ENCODE measurements around the gene VAMP2.
"Not testable (repeated sequence)": the region's sequence is repeated elsewhere in the genome, so short reads cannot be mapped to it uniquely, and the experiment has no call there.

The VAMP2 gene

GRCh38 chr17:8175795-8176196 is 13.0 kb upstream of the VAMP2 start:
- DNase-seq, result no peak

GRCh38 chr17:8173871-8174322 is 11.1 kb upstream of the VAMP2 start:
- DNase-seq, result no peak

- DNase-seq, result peak; percentile 64
Observed at GRCh38 chr17:8173056-8173870, 10.5 kb upstream of the VAMP2 start.

GRCh38 chr17:8170186-8170585 is 7.4 kb upstream of the VAMP2 start:
- not testable (repeated sequence) for DNase-seq

GRCh38 chr17:8167526-8167925 is 4.8 kb upstream of the VAMP2 start:
- DNase-seq, result no peak

- DNase-seq, result no peak
Observed at GRCh38 chr17:8166731-8167130, 4.0 kb upstream of the VAMP2 start.

GRCh38 chr17:8164815-8165131 is 2.0 kb upstream of the VAMP2 start:
- no peak for DNase-seq

- peak; percentile 65 for DNase-seq
Observed at GRCh38 chr17:8163978-8164814, 1.4 kb upstream of the VAMP2 start.

DNA sequence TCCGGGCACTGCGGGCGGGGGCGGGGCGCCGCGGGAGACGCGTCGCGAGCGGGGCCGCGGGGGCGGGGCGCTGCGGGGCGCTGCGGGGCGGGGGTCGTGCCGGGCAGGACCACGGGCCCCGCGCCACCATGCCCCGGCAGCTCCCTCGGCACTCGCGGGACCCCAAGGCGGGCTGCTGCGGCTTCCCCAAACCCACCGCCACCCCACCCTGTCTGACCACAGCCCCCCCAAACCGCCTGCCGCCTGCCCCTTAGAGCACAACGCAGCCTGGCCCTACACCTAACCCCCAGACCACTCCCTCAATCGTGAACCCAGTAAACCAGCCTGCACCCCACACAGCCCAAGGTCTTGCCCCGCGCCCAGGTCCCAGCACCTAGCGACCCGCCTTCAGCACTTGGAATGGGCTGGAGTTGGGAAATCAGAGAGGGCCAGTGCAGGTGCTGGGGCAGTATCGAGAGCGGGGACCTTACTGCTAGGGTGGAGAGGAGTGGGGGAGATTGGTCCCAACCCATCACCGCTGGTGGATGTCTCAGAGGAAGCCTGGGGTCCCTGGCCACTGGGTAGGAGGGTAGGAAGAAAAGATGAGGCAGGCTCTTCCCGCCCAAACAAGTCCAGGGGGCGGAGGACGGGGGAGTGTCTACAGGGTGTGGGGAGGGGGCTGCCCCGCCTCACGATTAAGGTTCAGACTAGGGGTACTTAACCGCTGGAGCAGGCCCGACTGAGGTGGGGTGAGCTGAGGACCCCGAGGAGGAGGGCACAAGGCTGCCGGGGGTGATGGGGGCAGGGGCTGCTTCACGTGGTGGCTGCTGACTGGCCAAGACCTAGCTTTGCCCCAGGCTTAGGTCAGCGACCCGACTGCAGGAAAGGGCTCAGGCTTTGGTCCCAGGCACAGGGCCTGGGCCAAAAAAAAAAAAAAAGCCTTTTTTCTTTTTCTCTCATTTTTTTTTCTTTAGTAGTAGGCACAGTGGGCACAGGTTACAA is 539 bp upstream of the VAMP2 start:
- DNase-seq, result no peak

- no peak for DNase-seq
Observed at GRCh38 chr17:8161289-8162232, 1.2 kb downstream of the VAMP2 start.

GRCh38 chr17:8160741-8161221 is 2.0 kb downstream of the VAMP2 start:
- no peak for DNase-seq

- DNase-seq, result no peak
Observed at GRCh38 chr17:8160224-8160577, 2.5 kb downstream of the VAMP2 start.

DNA sequence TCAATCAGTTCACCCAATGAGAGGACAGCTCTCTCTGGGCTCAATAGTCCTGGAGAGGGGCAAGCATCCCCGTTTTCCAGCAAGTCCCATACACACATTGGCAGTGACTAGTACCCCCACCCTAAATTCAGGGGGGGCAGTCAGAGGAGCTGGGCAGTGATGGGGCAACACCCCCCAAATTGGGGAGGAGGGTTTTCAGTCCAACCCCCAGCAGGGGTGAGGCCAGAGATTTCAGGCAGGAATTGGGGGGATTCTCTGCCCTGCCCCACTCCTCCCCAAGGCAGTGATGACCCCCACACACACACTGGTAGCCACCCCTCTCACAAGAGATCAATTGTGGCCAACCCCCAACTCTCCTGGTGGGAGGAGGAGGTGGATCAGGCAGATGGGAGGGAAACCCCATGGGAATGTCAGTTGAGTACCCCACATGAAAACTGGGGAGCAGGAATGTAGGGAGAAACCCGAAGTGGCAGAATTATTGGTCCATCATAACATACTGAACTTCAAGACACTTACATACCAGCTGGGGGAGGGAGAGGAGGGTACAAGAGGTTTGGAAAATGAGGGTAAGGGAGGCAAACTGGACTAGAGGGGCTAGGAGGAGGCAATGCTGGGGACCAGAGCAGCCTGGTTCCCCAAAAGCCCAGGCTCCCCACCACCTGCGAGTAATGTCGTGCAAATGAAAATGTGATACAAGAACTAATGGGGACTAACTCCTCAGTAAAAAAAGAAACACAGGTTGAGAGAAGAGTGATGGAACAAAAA is 3.1 kb downstream of the VAMP2 start:
- DNase-seq, result no peak

DNA sequence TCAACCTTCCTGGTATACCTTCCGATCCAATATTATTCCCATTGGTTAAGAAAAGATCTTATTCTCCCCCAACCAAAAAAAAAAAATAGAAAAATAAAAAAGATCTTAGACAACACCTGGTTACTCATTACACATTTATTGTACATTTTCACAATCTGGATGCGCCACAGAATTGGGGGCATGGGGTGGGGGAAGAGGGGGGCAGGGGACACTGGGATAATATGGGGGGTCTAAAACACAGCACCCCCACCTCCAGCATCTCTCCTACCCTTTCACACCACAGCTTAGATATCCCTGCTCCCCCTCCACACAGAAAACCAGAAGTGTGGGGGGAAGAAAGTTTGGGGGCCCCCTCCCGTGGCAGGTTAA is 3.7 kb downstream of the VAMP2 start:
- DNase-seq, result no peak

- peak; percentile 75 for DNase-seq
Observed at GRCh38 chr17:8158267-8159031, 4.3 kb downstream of the VAMP2 start.

- DNase-seq, result peak; percentile 100
Observed at GRCh38 chr17:8156246-8156992, 6.3 kb downstream of the VAMP2 start.

- no peak for DNase-seq
Observed at GRCh38 chr17:8155996-8156245, 6.8 kb downstream of the VAMP2 start.

DNA sequence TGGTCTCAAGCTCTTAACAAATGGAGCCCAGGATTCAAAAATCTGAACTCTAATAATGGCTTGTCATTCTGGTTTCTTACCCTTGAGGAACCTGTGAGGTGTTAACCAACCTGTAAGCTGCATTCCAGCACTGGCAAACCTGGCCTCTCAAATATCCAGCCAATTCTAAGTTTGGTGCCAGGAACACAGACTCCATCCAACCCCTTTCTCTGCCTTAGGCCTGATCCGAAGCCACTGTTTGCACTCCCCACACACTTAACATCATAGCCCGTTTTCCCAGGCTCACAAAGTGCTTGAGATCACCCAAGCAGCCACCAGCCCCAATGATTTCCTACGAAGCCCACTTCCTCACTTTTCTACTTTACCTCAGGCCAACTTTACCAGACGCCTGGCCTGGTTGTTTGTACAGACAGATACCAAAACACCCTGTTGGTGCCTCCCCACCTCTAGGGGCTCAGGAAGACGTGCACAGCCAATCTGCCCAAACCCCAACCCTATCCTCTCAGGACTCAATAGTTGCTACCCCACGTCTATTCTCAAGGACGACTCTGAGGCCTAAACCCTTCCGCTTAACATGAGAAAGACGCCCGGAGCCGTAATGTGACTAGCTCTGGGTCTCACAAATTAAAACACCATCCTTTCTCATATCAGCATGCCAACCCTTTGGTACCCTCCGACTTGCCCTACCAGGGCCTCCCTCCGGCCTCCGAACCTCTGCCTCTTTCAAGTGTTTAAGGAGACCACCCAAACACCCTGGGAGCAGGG is 7.3 kb downstream of the VAMP2 start:
- DNase-seq, result no peak

DNA sequence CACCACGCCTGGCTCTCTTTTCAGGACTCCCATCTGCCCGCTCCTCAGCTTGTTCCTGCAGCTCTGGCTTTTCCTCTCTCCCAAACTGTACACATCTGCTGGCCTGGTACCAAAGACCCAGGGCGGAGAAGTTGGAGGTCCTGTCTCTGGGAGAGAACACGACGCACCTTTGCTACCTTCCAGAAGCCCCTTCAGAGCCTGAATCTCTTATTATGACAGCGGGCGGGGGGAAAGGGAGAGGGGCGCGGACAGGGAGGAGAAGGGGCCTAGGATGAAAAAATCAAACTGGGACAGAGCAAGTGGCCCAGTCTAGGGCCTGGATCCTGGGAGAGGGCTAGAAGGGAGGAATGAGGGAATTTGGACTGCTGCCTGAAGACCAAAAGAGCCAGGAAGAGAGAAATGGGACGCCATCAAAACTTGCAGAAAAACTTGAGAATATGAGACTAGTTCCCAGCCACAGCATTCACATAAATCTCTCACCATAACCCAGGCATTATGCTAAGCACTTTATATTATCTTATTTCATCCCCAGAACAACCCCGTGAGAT is 8.1 kb downstream of the VAMP2 start:
- no peak for DNase-seq

All from activated effector memory CD4-positive, alpha-beta T cell treated with Interleukin-2 at 50 U/mL for 16 hours (primary cell).